GM12878 (cell line): Measurements from ENCODE around the gene TC2N. TPM values are rescaled to one million over a fixed set of nuclear protein-coding genes. Genes with fewer than 3 reads are reported as not detected.

Experiments
- ATAC-seq: fragments of 200-7000 bp; cut with Tn5 transposase; 3 replicates; pipeline ENCODE4 v1.9.1; 2020; ENCODE audit warnings: mild to moderate bottlenecking, moderate library complexity
- BruUV-seq: library from RNA; stranded (reverse); fragments of 400-500 nt; replicated peaks from 2 replicates; lab custom pipeline; 2021; lab: Mats Ljungman, UMichigan
- CTCF ChIA-PET: fragments of 300-600 bp; sonication (Branson Sonifier 250); formaldehyde crosslinking; extraction: SDS; loops from one replicate; lab custom pipeline; 2021; ENCODE audit warnings: inconsistent platforms; lab: Yijun Ruan, JAX
- POLR2A ChIA-PET: fragments of 350-600 bp; formaldehyde crosslinking; extraction: SDS; loops from one replicate; lab custom pipeline; 2021; ENCODE audit warnings: inconsistent platforms; lab: Charles Lee
- RAD21 ChIA-PET: fragments of 300-600 bp; sonication (Branson Sonifier 250); formaldehyde crosslinking; loops from one replicate; lab custom pipeline; 2023; ENCODE audit warnings: antibody characterized with exemption; ENCODE audit not compliant: unreplicated experiment; lab: Charles Lee
- SMC1A ChIA-PET: fragments of 300-600 bp; sonication (Branson Sonifier 250); formaldehyde crosslinking; loops from one replicate; lab custom pipeline; 2023; ENCODE audit not compliant: unreplicated experiment, uncharacterized antibody; lab: Charles Lee
- DNase-seq: peaks from one replicate; pipeline ENCODE4 v3.0.0-alpha.2; 2011; ENCODE audit warnings: low read depth, low spot score
- FAIRE-seq: peaks from 3 replicates; lab custom pipeline; 2011; peaks lifted over from hg19 to GRCh38; lab: Jason Lieb, UNC
- H2AFZ ChIP-seq: 2 replicates; pipeline ENCODE4 v1.6.0; 2011; ENCODE audit warnings: low read depth, low read length, control low read depth; ENCODE audit not compliant: control insufficient read depth
- H3K27ac ChIP-seq: 2 replicates; pipeline ENCODE4 v1.5.1; 2011; ENCODE audit warnings: control low read depth; ENCODE audit not compliant: control insufficient read depth, insufficient read depth
- H3K27me3 ChIP-seq, 2 experiments: replicated peaks in 1 of 2; 2 replicates each; pipeline versions ENCODE4 v1.6.0 to v1.6.1; 2011; ENCODE audit warnings: low read length in 1 of 2; ENCODE audit not compliant: control insufficient read depth in 2 of 2, insufficient read depth in 2 of 2
- H3K36me3 ChIP-seq, 2 experiments: 2 replicates each; pipeline ENCODE4 v1.5.1; 2011; ENCODE audit warnings: low read length in 1 of 2; ENCODE audit not compliant: control insufficient read depth in 2 of 2, insufficient read depth in 2 of 2
- H3K4me1 ChIP-seq: 2 replicates; pipeline ENCODE4 v1.6.1; 2011; ENCODE audit warnings: mild to moderate bottlenecking, low read length, moderate library complexity, mixed read lengths; ENCODE audit not compliant: control insufficient read depth, insufficient read depth
- H3K4me2 ChIP-seq: 2 replicates; pipeline ENCODE4 v1.6.0; 2011; ENCODE audit warnings: control low read depth; ENCODE audit not compliant: control insufficient read depth, insufficient read depth
- H3K4me3 ChIP-seq: fragments of 200-600 bp; sonication (generic); 2 replicates; pipeline ENCODE4 v1.5.1; 2016
- H3K79me2 ChIP-seq: 2 replicates; pipeline ENCODE4 v1.6.0; 2011; ENCODE audit warnings: low read length; ENCODE audit not compliant: control insufficient read depth, insufficient read depth
- H3K9ac ChIP-seq: 2 replicates; pipeline ENCODE4 v1.8.0; 2011; ENCODE audit warnings: low read length, control low read depth, mixed read lengths; ENCODE audit not compliant: control insufficient read depth, insufficient read depth
- H3K9me3 ChIP-seq: replicated peaks from 3 replicates; pipeline ENCODE4 v1.5.1; 2011; ENCODE audit warnings: mild to moderate bottlenecking, low read length; ENCODE audit not compliant: control insufficient read depth, insufficient read depth
- H4K20me1 ChIP-seq: 2 replicates; pipeline ENCODE4 v1.6.0; 2011; ENCODE audit not compliant: control insufficient read depth, insufficient read depth
- ASH2L ChIP-seq: fragments of 300-600, 200-600 bp; sonication (generic); IDR thresholded peaks from 2 replicates; pipeline ENCODE4 v1.6.1; 2017; ENCODE audit warnings: low read depth, mild to moderate bottlenecking, borderline replicate concordance
- ATF7 ChIP-seq: fragments of 450-650 bp; IDR thresholded peaks from 2 replicates; pipeline ENCODE4 v1.6.1; 2016; ENCODE audit warnings: low read depth, mild to moderate bottlenecking
- BCL11A ChIP-seq: IDR thresholded peaks from 2 replicates; pipeline ENCODE4 v1.6.1; 2011; ENCODE audit warnings: low read depth, low read length
- BCLAF1 ChIP-seq: fragments of 450-650 bp; IDR thresholded peaks from 2 replicates; pipeline ENCODE4 v1.6.1; 2017; ENCODE audit warnings: antibody characterized with exemption, mild to moderate bottlenecking, moderate library complexity
- EED ChIP-seq: sonication (generic); IDR thresholded peaks from 2 replicates; pipeline ENCODE4 v1.6.1; 2016; ENCODE audit warnings: antibody characterized with exemption, low read depth
- RAD51 ChIP-seq: fragments of 450-650 bp; IDR thresholded peaks from 2 replicates; pipeline ENCODE4 v1.6.1; 2016; ENCODE audit warnings: moderate library complexity, mild to moderate bottlenecking, inconsistent platforms
- SMARCA5 ChIP-seq: fragments of 450-650 bp; IDR thresholded peaks from 2 replicates; pipeline ENCODE4 v1.6.1; 2017; ENCODE audit warnings: mild to moderate bottlenecking
- TBL1XR1 ChIP-seq: IDR thresholded peaks from 2 replicates; pipeline ENCODE4 v1.6.1; 2012; ENCODE audit warnings: low read depth, low read length, improper control_type of control experiment
- WGBS: methylation state at CpG from one replicate; pipeline ENCODE4 v1.1.6; 2016; ENCODE audit warnings: low lambda C conversion rate; ENCODE audit not compliant: insufficient replicate concordance, insufficient coverage; ENCODE audit errors: missing lambda C conversion rate; 5-methylcytosine and 5-hydroxymethylcytosine counted together
- in situ Hi-C: fragments of 300-500 bp; cut with MboI; formaldehyde crosslinking; loops from 9 replicates; pipeline ENCODE4 v1.14.3; 2018; ENCODE audit warnings: mixed read lengths
- intact Hi-C: fragments of 100-400 bp; cut with micrococcal nuclease; formaldehyde crosslinking; loops from one replicate; pipeline ENCODE4 v1.14.2; 2022; ENCODE audit not compliant: unreplicated experiment
- polyA plus RNA-seq, 11 experiments: library from polyadenylated mRNA; depleted of rRNA in 4 of 11; unstranded in 6 of 11; stranded (reverse) in 5 of 11; fragments of >200 nt; fragmentation: Nextera tagmentation in 4 of 11; fragmentation: Illumina TruSeq in 1 of 11; extraction: Ambion mirVana in 4 of 11; extraction: Trizol in 1 of 11; gene quantifications; 1 replicate in 1 of 11; 2 replicates in 10 of 11; pipeline versions ENCODE4 v1.2.1 to v1.2.3, GENCODE V29; 2011 to 2016; ENCODE audit warnings: inconsistent platforms in 2 of 11, missing spikeins in 2 of 11, low read depth in 1 of 11
- total RNA-seq, 4 experiments: library from RNA; depleted of rRNA in 3 of 4; stranded (reverse); fragments of >200 nt in 3 of 4; fragmentation: Illumina TruSeq in 1 of 4; extraction: Trizol in 1 of 4; gene quantifications; 2 replicates each; pipeline versions ENCODE4 v1.2.1 to v1.2.3, GENCODE V29; 2013 to 2021
- TF ChIP-seq, protein P1 (sequence below): fragments of 450-650 bp; IDR thresholded peaks from 2 replicates; pipeline ENCODE4 v1.6.1; 2017; ENCODE audit warnings: mild to moderate bottlenecking, moderate library complexity
- TF ChIP-seq, protein P2 (sequence below): fragments of 150-350 bp; IDR thresholded peaks from 2 replicates; pipeline ENCODE4 v1.6.1; 2016; ENCODE audit warnings: low read depth, low read length

Gene TC2N
- total and polyA plus RNA-seq, 10 of the 15 experiments (the other 5 are each of a cell fraction or from before 2014, with no cell fraction given): 0.15 to 1.6 (median 0.35) TPM

DNA sequence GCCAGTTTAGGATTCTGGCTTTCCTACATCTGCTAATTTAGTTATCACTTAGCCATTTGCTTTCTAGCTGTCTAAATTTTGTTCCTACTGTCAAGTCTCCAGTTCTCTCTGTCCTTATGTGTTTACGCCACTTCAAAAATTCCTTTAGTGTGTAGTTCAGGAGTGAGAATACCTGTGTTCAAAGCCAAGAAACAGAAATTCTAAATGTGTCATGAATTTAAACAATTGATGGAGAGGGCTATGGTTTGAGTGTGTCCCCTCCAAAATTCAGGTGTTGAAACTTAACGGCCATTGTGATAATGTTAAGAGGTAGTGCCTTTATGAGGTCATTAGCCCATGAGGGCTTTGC lies 124.1 kb downstream of the TC2N start:
- Histone ChIP-seq H3K27me3 (no peaks in the 10 kb centered on the region), H3K36me3 (no peaks in the 10 kb centered on the region), H3K4me2 (no peak overlapping the region), H3K9me3 (no peaks in the 10 kb centered on the region), H2AFZ (no peak overlapping the region), H3K27ac (no peak overlapping the region), H3K4me1 (no peaks in the 10 kb centered on the region), H3K4me3 (no peak overlapping the region), H3K79me2 (no peaks in the 10 kb centered on the region), H3K9ac (no peak overlapping the region), H4K20me1 (no peaks in the 10 kb centered on the region)
- TF ChIP-seq TBL1XR1 (no peak), BCL11A (no peak), ATF7 (no peak), SMARCA5 (no peak), RAD51 (no peak), EED (no peak), BCLAF1 (no peak), ASH2L (no peak)
- TF ChIP-seq, protein P1, sequence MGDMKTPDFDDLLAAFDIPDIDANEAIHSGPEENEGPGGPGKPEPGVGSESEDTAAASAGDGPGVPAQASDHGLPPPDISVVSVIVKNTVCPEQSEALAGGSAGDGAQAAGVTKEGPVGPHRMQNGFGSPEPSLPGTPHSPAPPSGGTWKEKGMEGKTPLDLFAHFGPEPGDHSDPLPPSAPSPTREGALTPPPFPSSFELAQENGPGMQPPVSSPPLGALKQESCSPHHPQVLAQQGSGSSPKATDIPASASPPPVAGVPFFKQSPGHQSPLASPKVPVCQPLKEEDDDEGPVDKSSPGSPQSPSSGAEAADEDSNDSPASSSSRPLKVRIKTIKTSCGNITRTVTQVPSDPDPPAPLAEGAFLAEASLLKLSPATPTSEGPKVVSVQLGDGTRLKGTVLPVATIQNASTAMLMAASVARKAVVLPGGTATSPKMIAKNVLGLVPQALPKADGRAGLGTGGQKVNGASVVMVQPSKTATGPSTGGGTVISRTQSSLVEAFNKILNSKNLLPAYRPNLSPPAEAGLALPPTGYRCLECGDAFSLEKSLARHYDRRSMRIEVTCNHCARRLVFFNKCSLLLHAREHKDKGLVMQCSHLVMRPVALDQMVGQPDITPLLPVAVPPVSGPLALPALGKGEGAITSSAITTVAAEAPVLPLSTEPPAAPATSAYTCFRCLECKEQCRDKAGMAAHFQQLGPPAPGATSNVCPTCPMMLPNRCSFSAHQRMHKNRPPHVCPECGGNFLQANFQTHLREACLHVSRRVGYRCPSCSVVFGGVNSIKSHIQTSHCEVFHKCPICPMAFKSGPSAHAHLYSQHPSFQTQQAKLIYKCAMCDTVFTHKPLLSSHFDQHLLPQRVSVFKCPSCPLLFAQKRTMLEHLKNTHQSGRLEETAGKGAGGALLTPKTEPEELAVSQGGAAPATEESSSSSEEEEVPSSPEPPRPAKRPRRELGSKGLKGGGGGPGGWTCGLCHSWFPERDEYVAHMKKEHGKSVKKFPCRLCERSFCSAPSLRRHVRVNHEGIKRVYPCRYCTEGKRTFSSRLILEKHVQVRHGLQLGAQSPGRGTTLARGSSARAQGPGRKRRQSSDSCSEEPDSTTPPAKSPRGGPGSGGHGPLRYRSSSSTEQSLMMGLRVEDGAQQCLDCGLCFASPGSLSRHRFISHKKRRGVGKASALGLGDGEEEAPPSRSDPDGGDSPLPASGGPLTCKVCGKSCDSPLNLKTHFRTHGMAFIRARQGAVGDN: no peak
- TF ChIP-seq, protein P2, sequence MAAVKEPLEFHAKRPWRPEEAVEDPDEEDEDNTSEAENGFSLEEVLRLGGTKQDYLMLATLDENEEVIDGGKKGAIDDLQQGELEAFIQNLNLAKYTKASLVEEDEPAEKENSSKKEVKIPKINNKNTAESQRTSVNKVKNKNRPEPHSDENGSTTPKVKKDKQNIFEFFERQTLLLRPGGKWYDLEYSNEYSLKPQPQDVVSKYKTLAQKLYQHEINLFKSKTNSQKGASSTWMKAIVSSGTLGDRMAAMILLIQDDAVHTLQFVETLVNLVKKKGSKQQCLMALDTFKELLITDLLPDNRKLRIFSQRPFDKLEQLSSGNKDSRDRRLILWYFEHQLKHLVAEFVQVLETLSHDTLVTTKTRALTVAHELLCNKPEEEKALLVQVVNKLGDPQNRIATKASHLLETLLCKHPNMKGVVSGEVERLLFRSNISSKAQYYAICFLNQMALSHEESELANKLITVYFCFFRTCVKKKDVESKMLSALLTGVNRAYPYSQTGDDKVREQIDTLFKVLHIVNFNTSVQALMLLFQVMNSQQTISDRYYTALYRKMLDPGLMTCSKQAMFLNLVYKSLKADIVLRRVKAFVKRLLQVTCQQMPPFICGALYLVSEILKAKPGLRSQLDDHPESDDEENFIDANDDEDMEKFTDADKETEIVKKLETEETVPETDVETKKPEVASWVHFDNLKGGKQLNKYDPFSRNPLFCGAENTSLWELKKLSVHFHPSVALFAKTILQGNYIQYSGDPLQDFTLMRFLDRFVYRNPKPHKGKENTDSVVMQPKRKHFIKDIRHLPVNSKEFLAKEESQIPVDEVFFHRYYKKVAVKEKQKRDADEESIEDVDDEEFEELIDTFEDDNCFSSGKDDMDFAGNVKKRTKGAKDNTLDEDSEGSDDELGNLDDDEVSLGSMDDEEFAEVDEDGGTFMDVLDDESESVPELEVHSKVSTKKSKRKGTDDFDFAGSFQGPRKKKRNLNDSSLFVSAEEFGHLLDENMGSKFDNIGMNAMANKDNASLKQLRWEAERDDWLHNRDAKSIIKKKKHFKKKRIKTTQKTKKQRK: no peak
- FAIRE-seq (no peak), ATAC-seq (no peak), DNase-seq (no peak)
- no TSS peak for BruUV-seq
- RAD21 ChIA-PET: no interaction called here
- POLR2A ChIA-PET: no interaction called here
- in situ Hi-C loops: no loop called here
- SMC1A ChIA-PET: no interaction called here
- intact Hi-C loops: no loop called here
- CTCF ChIA-PET: no interaction called here
- WGBS: 50% methylated on average over 2 of the region's 2 CpGs
